ENCODE results near the gene KIAA1191.

KIAA1191 gene

GRCh38 chr5:176350416-176350815 lies 11.1 kb downstream of the KIAA1191 start:
- Histone ChIP-seq H2AK5ac (ENCODE audit: low read depth, low read length) (no peak overlapping the region), H2AFZ (ENCODE audit: low read length) (no peak overlapping the region), H3K9me3 (replicated peaks in 1 of 2; ENCODE audit: control insufficient read depth in 2 of 2, insufficient read depth in 1 of 2, low read depth in 1 of 2, low read length in 2 of 2) (no peaks in the 10 kb centered on the region), H4K8ac (ENCODE audit: low read depth, low read length) (no peak overlapping the region), H4K91ac (ENCODE audit: low read depth, low read length, poor library complexity) (no peak overlapping the region), H3K23ac (ENCODE audit: low read depth, low read length, poor library complexity) (no peak overlapping the region), H2BK12ac (ENCODE audit: low read length) (no peak overlapping the region), H3K36me3 (replicated peaks in 1 of 2; ENCODE audit: control insufficient read depth in 2 of 2, insufficient read depth in 2 of 2, low read length in 2 of 2) (peaks cover 43 to 99% of the 10 kb centered on the region in 2 donors), H3K4me2 (ENCODE audit: insufficient read depth, low read length, poor library complexity, severe bottlenecking) (no peak overlapping the region), H3K79me1 (ENCODE audit: low read depth, low read length) (peaks cover 14% of the 10 kb centered on the region), H3K4me1 (ENCODE audit: control insufficient read depth in 2 of 2, insufficient read depth in 1 of 2, low read depth in 1 of 2, low read length in 2 of 2) (no peaks in the 10 kb centered on the region), H3K14ac (ENCODE audit: low read length) (no peak overlapping the region), H3K4me3 (ENCODE audit: low read length in 2 of 2) (no peak overlapping the region), H3K4ac (ENCODE audit: low read length) (no peak overlapping the region), H2BK5ac (ENCODE audit: low read length) (no peak overlapping the region), H3K18ac (ENCODE audit: low read length) (no peak overlapping the region), H3K27me3 (ENCODE audit: control insufficient read depth in 3 of 3, insufficient read depth in 3 of 3, low read depth in 1 of 3, low read length in 3 of 3) (no peaks in the 10 kb centered on the region), H3K9ac (ENCODE audit: low read depth, low read length, poor library complexity) (no peak overlapping the region), H3K27ac (replicated peaks; ENCODE audit: low read length) (no peak overlapping the region), H2BK120ac (ENCODE audit: low read depth, low read length) (no peak overlapping the region), H2BK15ac (ENCODE audit: low read length) (no peak overlapping the region)
- DNase-seq (ENCODE audit: low spot score): no peak
- no CpG with 5 or more reads among the region's 8 CpGs for WGBS, 2 donors (ENCODE audit: extremely low coverage in 2 of 2, insufficient read length in 2 of 2, insufficient replicate concordance in 1 of 2)

DNA sequence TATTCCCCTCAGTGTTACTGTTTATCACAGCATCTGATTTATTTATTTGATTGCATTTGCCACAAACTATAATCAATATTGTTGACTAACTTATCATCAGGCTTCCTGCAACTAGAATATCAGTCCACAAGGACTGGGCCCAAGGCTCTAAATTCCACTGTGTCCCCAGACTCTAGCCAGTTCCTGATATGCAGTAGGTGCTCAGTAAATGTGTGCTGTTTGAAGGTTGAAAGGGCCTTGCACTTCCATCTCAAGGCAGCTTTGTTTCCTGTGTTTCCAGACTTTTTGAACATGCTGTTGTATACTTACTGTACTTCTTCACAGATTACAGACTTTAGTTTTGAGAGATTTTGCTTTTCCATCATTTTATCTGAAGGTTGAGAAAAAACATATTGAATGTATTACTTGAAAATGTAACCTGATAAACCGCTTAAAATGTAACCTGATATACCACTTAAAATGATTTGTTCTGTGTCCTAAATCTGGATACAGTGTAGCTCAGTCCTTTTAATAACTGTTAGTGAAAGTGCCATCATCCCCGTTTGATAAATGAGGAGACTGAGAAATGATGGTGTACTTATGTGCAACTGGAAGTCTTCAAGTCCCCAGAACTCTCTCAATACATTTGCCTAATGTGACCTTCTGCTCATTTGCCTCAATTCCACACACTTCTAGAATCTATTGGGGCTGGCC lies 18.7 kb downstream of the KIAA1191 start:
- Histone ChIP-seq H2AFZ (ENCODE audit: low read length) (no peak overlapping the region), H2AK5ac (ENCODE audit: low read depth, low read length) (no peak overlapping the region), H2BK15ac (ENCODE audit: low read length) (no peak overlapping the region), H3K4me2 (ENCODE audit: insufficient read depth, low read length, poor library complexity, severe bottlenecking) (no peak overlapping the region), H3K4me1 (ENCODE audit: control insufficient read depth in 2 of 2, insufficient read depth in 1 of 2, low read depth in 1 of 2, low read length in 2 of 2) (no peaks in the 10 kb centered on the region), H3K27me3 (ENCODE audit: control insufficient read depth in 3 of 3, insufficient read depth in 3 of 3, low read depth in 1 of 3, low read length in 3 of 3) (no peaks in the 10 kb centered on the region), H2BK5ac (ENCODE audit: low read length) (no peak overlapping the region), H2BK120ac (ENCODE audit: low read depth, low read length) (no peak overlapping the region), H3K79me1 (ENCODE audit: low read depth, low read length) (no peaks in the 10 kb centered on the region), H3K36me3 (replicated peaks in 1 of 2; ENCODE audit: control insufficient read depth in 2 of 2, insufficient read depth in 2 of 2, low read length in 2 of 2) (peaks cover 14 to 92% of the 10 kb centered on the region in 2 donors), H3K9me3 (replicated peaks in 1 of 2; ENCODE audit: control insufficient read depth in 2 of 2, insufficient read depth in 1 of 2, low read depth in 1 of 2, low read length in 2 of 2) (no peaks in the 10 kb centered on the region), H3K9ac (ENCODE audit: low read depth, low read length, poor library complexity) (no peak overlapping the region), H3K14ac (ENCODE audit: low read length) (no peak overlapping the region), H4K91ac (ENCODE audit: low read depth, low read length, poor library complexity) (no peak overlapping the region), H3K23ac (ENCODE audit: low read depth, low read length, poor library complexity) (no peak overlapping the region), H2BK12ac (ENCODE audit: low read length) (no peak overlapping the region), H3K4ac (ENCODE audit: low read length) (no peak overlapping the region), H3K18ac (ENCODE audit: low read length) (no peak overlapping the region), H3K4me3 (ENCODE audit: low read length in 2 of 2) (no peak overlapping the region), H3K27ac (replicated peaks; ENCODE audit: low read length) (no peak overlapping the region), H4K8ac (ENCODE audit: low read depth, low read length) (no peak overlapping the region)
- WGBS, 2 donors (ENCODE audit: extremely low coverage in 2 of 2, insufficient read length in 2 of 2, insufficient replicate concordance in 1 of 2): no CpG with 5 or more reads among the region's 2 CpGs
- DNase-seq (ENCODE audit: low spot score): no peak

- H3K9ac ChIP-seq (ENCODE audit: low read depth, low read length, poor library complexity): no peak overlapping the region
- H3K9me3 ChIP-seq (replicated peaks in 1 of 2; ENCODE audit: control insufficient read depth in 2 of 2, insufficient read depth in 1 of 2, low read depth in 1 of 2, low read length in 2 of 2): no peaks in the 10 kb centered on the region
- H3K36me3 ChIP-seq (replicated peaks in 1 of 2; ENCODE audit: control insufficient read depth in 2 of 2, insufficient read depth in 2 of 2, low read length in 2 of 2): peaks cover 16 to 92% of the 10 kb centered on the region in 2 donors
- H3K27me3 ChIP-seq (ENCODE audit: control insufficient read depth in 3 of 3, insufficient read depth in 3 of 3, low read depth in 1 of 3, low read length in 3 of 3): no peaks in the 10 kb centered on the region
- H3K4me3 ChIP-seq (ENCODE audit: low read length in 2 of 2): no peak overlapping the region
- WGBS, 2 donors (ENCODE audit: extremely low coverage in 2 of 2, insufficient read length in 2 of 2, insufficient replicate concordance in 1 of 2): no CpG with 5 or more reads among the region's 1 CpG
- H3K23ac ChIP-seq (ENCODE audit: low read depth, low read length, poor library complexity): no peak overlapping the region
- no peak overlapping the region for H2BK120ac ChIP-seq (ENCODE audit: low read depth, low read length)
- no peak overlapping the region for H4K8ac ChIP-seq (ENCODE audit: low read depth, low read length)
- H3K14ac ChIP-seq (ENCODE audit: low read length): no peak overlapping the region
- H3K4me2 ChIP-seq (ENCODE audit: insufficient read depth, low read length, poor library complexity, severe bottlenecking): no peak overlapping the region
- H2AFZ ChIP-seq (ENCODE audit: low read length): no peak overlapping the region
- H2BK12ac ChIP-seq (ENCODE audit: low read length): no peak overlapping the region
- no peak overlapping the region for H2AK5ac ChIP-seq (ENCODE audit: low read depth, low read length)
- H3K18ac ChIP-seq (ENCODE audit: low read length): no peak overlapping the region
- DNase-seq (ENCODE audit: low spot score): no peak
- H2BK5ac ChIP-seq (ENCODE audit: low read length): no peak overlapping the region
- no peak overlapping the region for H4K91ac ChIP-seq (ENCODE audit: low read depth, low read length, poor library complexity)
- H2BK15ac ChIP-seq (ENCODE audit: low read length): no peak overlapping the region
- no peak overlapping the region for H3K4ac ChIP-seq (ENCODE audit: low read length)
- H3K27ac ChIP-seq (replicated peaks; ENCODE audit: low read length): no peak overlapping the region
- no peaks in the 10 kb centered on the region for H3K79me1 ChIP-seq (ENCODE audit: low read depth, low read length)
- no peaks in the 10 kb centered on the region for H3K4me1 ChIP-seq (ENCODE audit: control insufficient read depth in 2 of 2, insufficient read depth in 1 of 2, low read depth in 1 of 2, low read length in 2 of 2)
These were observed 19.4 kb downstream of the KIAA1191 start for GRCh38 chr5:176342158-176342483.

DNA sequence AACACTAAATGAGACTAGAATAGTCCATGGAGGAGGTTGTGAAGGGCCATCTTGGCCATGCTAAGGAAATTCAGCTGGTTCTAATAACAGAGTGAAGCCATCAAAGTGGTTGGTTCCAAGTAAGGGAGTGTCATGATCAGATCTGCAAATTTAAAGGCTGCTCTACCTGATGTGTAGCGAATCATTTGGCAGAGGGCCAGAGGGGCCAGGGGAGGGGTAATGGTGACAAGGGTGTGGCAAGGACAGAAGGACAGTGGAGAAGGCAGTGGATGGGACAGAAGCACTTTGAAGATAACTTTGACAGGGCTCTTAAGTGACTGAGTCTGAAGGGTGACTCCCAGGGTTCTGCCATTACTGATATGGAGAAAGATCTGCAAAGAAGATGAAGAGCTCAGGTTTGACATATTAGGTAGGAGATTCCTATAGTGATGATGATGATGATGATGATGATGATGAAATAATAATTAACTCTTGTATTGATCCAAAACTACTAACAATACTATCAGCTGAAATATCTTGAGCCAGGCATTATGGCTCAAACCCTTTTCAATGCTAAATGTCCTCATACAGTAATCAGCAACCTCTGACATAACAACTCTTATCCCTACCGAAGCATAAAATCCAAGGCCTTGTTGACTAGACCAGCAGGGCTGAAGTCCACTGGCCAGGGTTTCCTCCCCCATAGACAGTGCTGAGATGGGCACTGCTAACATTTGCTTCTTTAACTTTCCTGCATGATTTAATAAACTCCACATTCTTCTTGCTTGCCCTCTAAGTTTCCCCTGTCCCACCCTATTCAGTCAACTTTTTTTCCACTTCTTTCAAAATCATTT lies 20.0 kb downstream of the KIAA1191 start:
- no peak overlapping the region for H3K14ac ChIP-seq (ENCODE audit: low read length)
- H2BK120ac ChIP-seq (ENCODE audit: low read depth, low read length): no peak overlapping the region
- no peak overlapping the region for H3K18ac ChIP-seq (ENCODE audit: low read length)
- H2AFZ ChIP-seq (ENCODE audit: low read length): no peak overlapping the region
- H3K4me2 ChIP-seq (ENCODE audit: insufficient read depth, low read length, poor library complexity, severe bottlenecking): no peak overlapping the region
- H3K9me3 ChIP-seq (replicated peaks in 1 of 2; ENCODE audit: control insufficient read depth in 2 of 2, insufficient read depth in 1 of 2, low read depth in 1 of 2, low read length in 2 of 2): no peaks in the 10 kb centered on the region
- no peak overlapping the region for H2AK5ac ChIP-seq (ENCODE audit: low read depth, low read length)
- H3K27me3 ChIP-seq (ENCODE audit: control insufficient read depth in 3 of 3, insufficient read depth in 3 of 3, low read depth in 1 of 3, low read length in 3 of 3): no peaks in the 10 kb centered on the region
- H2BK12ac ChIP-seq (ENCODE audit: low read length): no peak overlapping the region
- no peak overlapping the region for H4K91ac ChIP-seq (ENCODE audit: low read depth, low read length, poor library complexity)
- no peak overlapping the region for H3K27ac ChIP-seq (replicated peaks; ENCODE audit: low read length)
- H3K23ac ChIP-seq (ENCODE audit: low read depth, low read length, poor library complexity): no peak overlapping the region
- no peaks in the 10 kb centered on the region for H3K4me1 ChIP-seq (ENCODE audit: control insufficient read depth in 2 of 2, insufficient read depth in 1 of 2, low read depth in 1 of 2, low read length in 2 of 2)
- H3K9ac ChIP-seq (ENCODE audit: low read depth, low read length, poor library complexity): no peak overlapping the region
- no peak overlapping the region for H3K4me3 ChIP-seq (ENCODE audit: low read length in 2 of 2)
- DNase-seq (ENCODE audit: low spot score): no peak
- no peak overlapping the region for H2BK15ac ChIP-seq (ENCODE audit: low read length)
- WGBS, 2 donors (ENCODE audit: extremely low coverage in 2 of 2, insufficient read length in 2 of 2, insufficient replicate concordance in 1 of 2): no CpG with 5 or more reads among the region's 2 CpGs
- H4K8ac ChIP-seq (ENCODE audit: low read depth, low read length): no peak overlapping the region
- H3K4ac ChIP-seq (ENCODE audit: low read length): no peak overlapping the region
- peaks cover 13 to 92% of the 10 kb centered on the region in 2 donors for H3K36me3 ChIP-seq (replicated peaks in 1 of 2; ENCODE audit: control insufficient read depth in 2 of 2, insufficient read depth in 2 of 2, low read length in 2 of 2)
- H3K79me1 ChIP-seq (ENCODE audit: low read depth, low read length): no peaks in the 10 kb centered on the region
- H2BK5ac ChIP-seq (ENCODE audit: low read length): no peak overlapping the region
